Measurements from ENCODE around the gene SYNE1.
"Not testable (repeated sequence)": the region's sequence is repeated elsewhere in the genome, so short reads cannot be mapped to it uniquely, and the experiment has no call there.

The SYNE1 gene

DNA sequence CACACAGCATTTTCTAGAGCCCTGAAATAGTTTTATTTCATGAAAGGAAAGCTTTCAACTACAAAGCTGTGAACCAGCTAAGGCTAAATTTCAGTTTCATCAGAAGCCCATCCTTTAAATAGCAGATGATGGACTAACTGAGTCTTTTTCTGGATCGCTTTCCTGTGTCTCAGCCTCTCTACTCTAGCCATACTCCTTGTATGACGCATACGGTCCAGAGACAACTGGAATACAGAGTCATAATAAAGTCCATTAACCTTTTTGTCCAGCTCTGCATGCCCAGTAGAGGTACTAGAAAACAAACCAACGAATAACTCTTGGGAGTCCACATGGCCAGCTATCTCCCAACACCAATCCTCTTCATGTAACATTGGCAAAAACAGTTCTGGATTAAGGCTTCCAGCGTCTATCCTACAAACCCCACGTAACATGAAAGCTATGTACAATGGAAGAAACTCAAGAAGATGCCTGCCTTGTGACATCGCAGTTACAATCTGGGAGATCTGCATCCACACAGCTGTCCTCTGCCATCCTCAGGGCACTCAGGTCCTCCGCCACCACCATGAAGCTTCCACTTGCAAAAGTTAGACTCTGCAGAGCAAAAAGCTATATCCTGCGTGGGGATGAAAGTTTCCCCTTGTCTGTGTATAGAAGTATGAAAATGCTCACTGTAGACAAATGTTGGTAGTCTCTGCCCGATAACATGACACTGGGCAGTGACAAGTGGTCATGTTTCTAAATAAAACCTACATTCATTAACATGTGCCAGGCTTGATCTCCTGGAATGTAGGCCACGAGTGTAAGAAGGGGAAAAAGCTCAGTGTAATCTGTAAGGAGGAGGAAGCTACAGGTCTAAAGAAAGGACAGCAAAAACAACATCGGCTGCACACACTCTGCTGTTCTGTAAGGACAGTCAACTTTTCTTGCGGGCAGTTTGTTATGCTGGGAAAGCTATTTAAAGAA, 469.2 kb downstream of the SYNE1 start:
- no peak for DNase-seq

DNA sequence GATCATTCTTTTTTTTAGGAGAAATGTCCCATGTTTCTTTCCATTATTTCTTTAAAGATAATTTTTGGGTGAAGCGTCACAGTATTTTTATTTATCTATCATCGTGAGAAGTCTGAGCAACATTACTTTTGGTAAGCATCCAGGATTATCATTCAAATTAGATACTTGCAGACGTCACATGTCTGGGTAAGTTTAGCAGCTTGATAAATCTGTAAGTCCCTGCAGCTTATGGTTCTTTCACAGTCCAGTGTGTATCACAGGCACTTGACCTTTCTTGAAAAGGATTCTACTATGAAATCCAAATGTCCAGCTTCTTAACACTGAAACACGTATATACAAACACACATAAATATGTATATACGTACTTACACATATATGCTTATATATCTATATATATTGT, 470.3 kb downstream of the SYNE1 start:
- no peak for DNase-seq

DNA sequence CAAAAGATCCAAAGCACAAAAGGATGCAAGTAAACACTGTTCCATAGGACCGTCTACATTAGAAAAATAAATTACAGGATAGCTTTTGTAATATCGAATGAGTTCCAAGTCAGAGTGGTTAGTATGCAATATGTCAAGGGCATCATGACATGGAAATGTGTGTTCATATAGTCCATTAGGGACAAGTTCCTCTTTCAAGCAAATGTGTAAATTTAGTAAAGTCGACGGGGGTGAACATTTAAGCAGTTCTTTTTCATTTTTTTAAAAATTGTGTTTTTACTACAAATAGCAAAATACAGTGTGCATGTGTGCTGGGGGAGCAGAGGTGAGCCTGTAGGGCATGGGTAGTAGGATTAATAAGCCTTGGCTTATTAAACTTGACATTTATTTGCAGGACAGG, 470.7 kb downstream of the SYNE1 start:
- DNase-seq, result no peak

DNA sequence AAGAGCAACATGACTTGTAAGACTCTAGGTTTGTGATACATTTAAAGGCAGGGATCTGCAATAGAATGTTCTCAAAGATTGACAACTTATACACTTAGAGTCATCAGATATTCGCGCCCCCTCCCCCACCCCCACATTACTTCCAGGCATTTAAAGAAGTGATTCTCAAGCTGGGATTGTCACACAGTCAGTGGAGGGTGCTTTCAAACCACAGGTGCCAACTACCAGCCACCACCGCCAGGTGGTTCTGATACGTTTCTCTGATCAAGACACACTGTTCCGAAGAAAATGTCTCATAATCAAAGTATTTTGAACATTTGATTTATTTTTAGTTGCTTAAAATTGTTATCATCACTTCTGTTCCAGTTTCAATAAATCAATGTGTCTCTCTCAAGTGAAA, 472.2 kb downstream of the SYNE1 start:
- DNase-seq, result no peak

DNA sequence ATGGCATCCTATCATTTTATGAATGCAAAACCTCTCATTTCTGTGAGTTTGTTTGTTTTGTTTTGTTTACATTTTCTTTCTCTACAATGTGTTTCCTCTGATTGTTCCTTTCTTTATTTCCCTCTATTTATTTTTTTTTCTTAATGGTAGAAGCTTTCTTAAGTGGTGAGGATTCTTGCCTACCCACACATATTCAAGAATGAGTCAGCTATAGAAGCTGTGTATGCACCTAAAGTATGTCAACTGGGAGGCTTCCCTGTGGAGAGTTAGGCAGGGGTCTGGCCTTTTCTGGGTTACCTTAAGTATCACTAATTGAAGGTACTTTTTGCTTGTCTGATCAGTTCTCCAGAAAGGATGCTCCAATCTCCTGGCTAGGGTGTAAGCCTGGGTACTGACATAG, 475.7 kb downstream of the SYNE1 start:
- no peak for DNase-seq

DNA sequence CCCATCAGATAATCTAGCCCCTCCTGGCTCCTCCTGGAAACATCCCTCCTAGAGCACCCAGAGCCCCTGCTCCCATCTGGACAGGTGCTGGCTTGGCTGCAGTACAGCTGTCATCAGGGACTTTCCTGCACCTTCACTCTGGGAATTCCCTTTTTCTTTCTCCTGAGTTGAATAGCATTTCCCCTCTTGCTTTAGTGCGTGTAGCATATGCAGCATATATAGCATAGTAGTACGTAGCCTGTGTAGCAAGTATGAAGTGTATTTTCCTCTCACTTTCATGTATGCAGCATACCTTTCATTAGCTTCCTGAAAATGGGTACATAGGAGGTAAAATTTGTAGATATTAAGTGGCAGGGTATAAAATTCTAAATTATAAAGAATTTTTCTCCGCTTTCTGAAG, 476.8 kb downstream of the SYNE1 start:
- no peak for DNase-seq

DNA sequence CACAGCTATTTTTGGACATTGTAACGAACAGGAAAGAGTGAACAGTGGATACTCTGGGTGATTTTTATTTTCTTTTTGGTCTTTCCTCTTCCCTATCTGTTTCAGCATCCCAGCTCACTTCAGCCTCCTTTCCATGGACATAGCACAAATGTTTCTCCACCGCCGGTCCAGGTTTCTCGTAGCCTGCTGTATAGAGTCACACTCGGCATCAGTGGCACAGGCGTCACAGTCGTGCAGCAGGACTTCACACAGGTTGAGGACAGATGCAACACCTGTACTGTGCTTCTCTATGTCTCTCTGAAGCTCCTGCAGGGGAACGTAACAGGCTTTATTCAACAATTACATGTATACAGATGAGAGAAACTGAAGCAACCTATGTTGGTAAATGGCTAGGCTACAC, 481.4 kb downstream of the SYNE1 start:
- no peak for DNase-seq

DNA sequence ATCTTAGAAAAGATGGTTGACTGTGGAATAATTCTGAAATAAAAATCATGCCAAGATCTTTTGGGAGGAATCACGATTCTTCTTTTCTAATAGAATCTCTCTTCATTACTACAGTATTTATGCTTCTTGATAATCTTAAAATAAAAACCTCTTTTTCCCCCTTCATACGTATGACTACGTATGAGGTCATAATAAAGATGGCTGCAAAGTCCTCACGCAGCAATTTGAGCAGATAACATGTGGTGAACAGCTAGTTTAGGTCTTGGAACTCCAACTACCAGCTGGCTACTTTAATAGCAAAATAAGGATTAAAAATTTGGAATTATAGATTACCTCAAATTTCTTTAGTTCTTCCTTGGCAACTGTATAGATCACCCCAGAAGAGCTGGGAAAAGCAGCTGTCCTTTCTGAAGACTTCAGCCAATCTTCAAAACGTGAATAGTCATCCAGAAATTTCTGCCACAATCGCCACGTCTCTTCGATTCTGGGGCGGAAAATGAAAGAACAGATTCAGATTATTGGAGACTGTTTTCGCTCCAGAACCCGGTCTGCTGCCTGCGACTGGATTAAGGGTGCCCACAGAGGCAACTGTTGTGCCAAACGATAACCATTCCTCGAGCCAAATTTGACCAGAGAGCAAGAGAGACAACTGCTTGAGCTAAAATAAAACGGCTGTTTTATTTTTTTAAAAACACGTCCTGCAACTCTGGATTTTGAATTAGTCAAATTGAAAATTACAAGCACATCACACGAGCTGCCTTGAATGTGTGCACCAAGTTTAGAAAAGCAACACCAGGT, 482.4 kb downstream of the SYNE1 start:
- no peak for DNase-seq

DNA sequence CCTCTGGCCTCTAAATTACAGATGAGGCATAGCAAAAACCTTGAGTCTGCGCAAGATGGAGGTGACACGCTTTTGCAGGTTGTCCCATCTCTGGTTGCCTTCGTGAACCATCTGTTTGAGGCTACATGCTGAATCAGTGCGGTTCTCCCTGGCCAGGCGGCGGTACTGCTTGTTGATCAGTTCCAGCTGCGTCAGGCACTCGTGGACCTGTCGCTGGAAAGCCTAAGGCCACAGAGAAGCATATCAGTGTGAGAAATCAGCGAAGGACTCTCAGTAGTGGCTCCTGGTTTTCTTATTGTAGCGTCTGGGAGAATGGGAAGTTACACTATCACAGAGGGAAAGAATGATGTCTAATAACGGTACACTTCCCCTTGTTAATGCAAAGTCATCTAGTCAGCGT, 485.2 kb downstream of the SYNE1 start:
- no peak for DNase-seq

DNA sequence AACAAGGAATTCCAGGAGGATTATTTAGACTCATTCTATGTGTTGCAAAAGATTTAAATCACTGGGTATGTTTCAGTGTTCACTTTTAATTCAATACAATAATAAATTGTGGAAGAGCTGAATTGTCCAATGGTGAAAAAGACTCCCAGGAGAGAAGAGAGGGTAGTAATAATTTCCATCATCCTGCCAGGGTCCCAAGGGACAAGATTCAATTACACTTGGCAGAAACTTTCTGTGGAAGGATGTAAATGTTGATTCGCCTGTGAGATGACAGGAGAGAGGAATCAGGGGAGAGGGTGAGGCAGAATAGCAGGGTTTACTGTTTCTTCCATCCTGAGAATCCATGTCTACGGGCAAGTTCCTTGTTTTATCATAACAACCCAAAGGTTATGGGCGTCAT, 487.0 kb downstream of the SYNE1 start:
- no peak for DNase-seq

DNA sequence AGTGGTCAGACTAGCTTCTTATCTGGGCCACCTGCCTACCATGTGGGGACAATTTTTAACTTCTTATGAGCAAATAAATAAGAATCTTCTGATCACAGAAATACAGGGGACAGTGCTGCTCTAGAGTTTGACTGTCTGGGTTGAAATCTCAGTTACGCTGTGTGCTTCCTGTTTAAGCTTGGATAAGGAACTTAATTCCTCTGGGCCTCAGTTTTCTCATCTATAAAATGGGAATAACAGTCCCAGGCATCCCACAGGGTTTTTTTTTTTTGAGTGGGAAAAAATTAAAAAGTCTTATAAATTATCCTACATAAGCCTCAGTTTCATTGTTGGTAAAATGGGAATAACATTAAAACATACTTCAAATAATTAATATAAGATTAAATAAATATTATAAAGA, 488.8 kb downstream of the SYNE1 start:
- DNase-seq, result no peak

DNA sequence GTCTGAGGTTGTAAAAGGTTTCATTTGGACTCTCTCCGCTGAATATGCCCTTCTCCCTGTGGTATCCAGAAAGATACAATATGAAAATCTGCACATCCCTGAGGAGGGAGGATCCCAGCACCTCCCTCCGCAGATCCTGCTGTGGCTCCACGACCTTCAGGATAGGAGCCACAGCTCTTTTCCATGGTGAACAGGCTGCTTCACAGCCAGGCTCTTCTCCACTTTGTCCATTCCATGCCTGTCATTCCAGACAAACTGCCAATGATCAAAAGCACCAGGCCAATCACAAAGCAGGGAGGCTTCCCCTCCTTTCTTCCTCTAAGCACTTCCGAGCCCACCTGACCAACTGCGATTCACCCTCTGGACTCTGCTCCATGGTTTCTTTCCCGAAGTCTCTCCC, 489.9 kb downstream of the SYNE1 start:
- DNase-seq, result no peak

DNA sequence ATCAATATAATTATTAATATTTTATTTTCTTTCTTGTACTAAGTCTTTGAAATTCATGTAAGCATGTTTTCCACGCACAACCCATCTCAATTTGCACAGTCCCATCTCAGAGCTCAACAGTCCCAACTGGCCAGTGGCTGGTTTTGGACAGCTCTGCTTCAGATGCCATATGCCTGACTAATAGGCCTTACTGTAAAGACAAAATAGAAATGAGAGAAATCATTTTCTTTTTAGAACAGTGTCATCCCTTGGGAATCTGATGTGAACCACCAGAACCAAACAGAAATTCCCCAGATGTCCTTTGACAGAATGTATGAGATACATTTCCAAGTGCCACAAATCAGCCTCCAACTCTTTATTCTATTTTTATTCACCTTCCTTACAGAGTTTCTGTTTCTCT, 490.8 kb downstream of the SYNE1 start:
- DNase-seq, result no peak

DNA sequence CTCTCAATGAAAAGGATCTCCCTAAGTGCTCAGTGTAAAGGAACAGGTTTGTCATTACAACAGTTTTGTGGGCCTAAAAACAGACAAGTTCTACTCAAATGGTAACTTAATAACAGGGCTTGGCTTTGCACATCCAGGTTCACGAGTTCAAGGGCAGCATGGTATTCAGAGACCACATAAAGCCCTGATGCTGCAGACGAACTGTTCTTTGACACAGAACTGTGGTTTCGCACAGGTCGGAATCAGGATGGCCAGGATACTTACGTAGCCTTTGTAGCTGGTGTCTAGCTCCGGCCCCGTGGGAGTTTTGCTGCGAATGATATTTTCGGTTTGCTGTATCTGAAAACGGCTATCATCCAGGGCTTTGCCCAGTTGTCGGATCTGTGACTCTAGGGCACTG, 493.8 kb downstream of the SYNE1 start:
- no peak for DNase-seq

DNA sequence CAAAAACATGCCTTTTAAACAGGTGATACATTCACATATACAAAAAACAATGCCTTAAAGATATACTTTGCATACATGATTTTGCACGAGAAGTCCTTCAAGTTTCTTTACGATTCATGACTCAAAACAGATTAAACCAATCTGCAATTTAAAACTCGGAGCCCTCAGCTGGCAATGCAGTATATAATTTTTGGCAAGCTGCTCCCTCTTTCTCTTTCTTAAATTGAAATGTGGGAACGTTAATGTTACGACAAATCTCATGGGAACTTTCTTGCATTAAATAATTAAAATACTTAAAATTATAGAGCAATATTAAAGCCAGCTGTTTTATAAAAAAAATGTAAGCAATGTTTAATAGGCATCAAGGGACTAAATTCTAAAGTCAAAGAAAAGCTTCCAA, 495.1 kb downstream of the SYNE1 start:
- no peak for DNase-seq

DNA sequence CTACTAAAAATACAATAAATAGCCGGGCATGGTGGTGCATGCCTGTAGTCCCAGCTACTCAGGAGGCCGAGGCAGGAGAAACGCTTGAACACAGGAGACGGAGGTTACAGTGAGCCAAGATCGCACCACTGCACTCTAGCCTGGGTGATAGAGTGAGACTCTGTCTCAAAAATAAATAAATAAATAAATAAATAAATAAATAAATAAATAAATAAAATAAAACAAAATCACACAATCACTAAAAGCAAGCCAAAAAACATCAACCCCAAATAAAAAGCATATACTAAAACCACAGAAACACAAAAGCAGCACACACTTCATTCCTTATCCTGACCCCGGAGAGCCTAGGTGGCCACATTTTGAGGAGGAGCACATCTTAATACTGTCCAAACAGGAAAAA, 498.8 kb downstream of the SYNE1 start:
- not testable (repeated sequence) for DNase-seq

DNA sequence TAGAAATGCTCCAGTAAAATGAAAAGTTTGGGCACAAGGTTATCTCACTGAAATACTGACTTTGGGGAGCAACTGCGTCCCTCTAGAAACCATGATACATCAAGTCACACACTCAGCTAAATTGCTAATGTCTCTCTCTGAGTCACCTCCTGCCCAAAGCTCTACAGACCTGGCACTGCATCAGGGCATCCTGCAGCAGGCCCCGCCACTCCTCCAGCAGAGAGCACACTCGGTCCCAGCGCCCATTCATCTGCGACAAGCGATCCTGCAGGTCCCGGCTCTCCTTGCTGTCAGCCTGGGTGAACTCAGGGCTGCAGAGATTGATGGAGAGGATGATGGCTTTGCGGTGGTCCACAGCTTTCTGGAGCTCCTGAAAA, 500.7 kb downstream of the SYNE1 start:
- no peak for DNase-seq

DNA sequence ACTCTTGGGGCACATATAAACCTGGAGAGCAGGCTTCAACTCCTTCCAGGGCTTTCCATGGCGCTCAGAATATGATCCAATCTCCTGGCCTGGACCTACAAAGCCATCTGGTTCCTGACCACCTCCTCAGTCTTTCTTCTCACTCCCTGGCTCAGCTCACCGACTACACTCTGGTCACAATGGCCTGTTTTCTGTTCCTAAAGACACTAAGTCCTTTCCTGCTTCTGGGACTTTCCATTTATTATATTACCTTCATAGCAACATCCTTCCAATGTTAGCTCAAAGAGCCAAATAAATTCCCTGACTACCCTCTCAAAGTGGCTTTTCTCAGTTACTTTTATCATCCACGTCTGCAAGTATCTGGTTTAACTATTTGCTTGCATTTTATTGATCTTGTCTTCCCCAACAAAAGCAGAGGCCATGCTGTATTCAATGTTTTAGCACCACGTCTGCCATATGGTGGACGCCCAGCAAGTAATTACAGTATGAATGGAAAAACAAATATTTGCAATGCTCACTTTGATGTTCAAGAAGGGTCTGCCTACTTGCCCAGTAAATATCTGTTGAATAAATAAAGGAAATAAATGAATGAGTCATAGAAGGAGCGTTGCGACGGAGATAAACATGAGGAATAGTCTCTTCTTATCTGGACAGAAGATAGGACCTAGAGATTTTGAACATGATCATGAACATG, 501.3 kb downstream of the SYNE1 start:
- DNase-seq, result no peak

DNA sequence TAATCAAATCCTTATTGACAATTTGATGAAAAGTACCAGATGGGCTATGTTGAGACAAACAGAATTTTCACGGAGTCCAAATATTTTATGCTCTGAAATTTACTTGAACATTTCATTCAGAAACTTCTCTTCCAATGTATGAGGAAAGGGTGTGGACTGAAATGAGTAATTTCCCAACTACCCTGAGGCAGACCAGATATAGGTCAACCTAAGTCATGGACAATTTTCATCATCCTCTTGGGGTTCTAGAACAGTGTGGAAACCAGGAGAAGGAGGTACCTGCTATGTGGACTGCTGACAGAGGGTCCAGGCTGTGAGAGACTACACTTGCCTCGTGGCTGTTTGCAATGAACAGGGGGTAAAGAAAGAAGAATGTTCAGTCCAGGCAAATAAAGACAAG, 506.7 kb downstream of the SYNE1 start:
- DNase-seq, result no peak

DNA sequence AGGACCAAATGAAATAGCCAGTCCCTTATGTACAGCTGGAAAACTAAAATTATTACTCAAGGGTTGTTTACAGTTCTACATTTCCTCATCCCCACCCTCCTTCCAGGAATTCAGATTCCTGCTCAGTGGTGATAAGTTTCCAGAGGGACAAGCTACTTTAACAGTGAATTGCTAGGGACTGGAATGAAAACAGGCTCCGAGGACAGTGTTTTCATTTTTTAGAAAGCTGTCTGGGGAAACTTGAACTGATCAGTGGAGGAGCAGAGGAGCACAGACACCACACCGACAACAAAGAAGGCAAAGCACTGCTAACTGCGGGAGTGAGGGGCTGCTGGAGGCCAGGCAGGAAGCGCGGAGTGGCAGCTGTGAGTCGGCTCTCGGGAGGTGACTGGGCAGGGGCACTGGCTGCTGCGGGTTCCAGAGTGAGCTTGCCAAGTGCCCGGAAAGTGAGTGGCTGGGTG, 507.4 kb downstream of the SYNE1 start:
- no peak for DNase-seq

DNA sequence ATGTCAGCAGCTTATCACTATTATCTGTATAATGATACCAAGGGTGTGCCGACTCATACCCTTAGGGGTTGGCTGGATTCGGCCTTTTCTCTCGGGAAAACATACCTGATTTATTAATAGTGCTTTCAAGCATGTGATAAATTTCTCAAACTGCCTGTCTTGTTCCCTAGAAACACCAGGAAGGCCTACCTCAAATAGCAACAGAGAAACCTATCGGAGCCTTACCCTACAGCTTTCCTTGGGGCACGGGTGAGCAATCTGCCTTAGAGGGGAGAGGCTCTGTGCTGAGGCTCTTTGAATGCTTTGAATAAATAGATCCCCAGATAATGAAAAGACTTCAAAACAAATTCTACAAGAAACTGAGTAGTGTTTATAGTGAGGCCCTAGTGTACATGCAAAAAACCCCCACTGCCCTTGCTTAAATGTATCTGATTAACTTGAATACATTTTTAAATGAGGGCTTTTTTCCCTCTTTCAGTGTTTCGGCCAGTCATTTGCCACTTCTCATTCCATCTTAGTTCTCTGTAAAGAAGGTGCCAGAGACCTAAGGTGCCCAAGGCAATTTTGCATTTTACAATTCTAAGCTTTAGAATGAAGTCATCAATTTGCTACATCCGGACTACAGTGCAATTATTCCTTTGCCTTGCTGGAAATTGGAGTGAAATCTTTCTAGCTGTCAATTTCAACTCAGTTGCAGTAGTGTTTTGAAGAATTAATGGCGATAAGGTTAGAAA, 509.6 kb downstream of the SYNE1 start:
- DNase-seq, result no peak

DNA sequence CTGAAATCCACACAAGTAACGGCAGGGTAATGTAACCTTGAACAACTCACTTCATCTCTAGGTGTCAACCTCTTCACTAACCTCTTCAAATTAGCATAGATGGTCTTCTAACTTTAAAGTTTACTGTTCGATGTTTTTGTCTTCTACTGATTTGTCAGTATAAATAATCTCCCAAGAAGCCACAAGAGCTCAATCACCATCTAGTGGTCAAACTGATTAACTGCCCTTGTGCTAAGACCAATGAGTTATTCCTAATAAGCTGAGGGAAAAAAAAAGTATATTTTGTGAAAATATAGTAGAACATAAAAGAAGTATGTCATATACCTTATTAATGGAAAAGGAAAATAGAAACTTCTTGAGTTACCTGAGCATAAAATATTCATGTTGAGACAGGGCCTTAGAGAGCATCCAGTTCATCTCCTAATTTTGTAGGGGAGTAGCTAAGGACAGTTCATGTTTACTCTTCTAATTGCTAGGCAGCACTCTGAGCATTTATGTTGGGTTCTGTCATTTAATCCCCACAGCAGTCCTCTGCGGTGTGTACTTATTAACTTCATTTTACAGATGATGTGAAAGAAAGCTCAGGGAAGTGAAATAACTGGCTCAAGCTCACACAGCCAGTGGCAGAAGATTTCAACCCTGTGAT, 512.6 kb downstream of the SYNE1 start:
- DNase-seq, result peak in 3 of 6 experiments; percentile 4 to 15 (median 8)
